Inflammatory macrophage (primary cell): ENCODE data around the gene CNST.
"Not testable (repeated sequence)": the region's sequence is repeated elsewhere in the genome, so short reads cannot be mapped to it uniquely, and the experiment has no call there.

ENCODE experiments used
- DNase-seq, 2 donors: peaks; one replicate each; pipeline ENCODE4 v3.0.0-alpha.2; 2020 to 2022

Gene CNST

DNA sequence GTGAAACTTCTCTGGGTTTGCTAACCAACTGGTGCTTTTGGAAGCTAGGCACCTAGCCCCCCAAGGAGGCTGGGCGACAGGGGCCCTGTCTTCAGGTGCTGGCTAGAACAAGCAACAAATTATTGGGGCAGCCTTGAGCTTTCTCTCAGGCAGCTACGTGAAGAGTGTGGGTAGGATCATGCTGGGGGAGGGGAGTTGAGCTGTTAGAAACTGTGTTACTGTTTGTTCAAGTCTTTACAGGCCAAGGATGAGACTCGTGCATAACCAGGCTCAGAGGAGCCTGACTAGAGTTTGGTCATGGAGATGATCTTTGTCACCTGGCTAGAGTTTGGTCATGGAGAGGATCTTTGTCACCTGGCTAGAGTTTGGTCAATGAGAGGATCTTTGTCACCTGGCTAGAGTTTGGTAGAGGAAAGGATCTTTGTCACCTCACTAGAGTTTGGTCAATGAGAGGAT is 145.3 kb downstream of the CNST start:
- no peak for DNase-seq

DNA sequence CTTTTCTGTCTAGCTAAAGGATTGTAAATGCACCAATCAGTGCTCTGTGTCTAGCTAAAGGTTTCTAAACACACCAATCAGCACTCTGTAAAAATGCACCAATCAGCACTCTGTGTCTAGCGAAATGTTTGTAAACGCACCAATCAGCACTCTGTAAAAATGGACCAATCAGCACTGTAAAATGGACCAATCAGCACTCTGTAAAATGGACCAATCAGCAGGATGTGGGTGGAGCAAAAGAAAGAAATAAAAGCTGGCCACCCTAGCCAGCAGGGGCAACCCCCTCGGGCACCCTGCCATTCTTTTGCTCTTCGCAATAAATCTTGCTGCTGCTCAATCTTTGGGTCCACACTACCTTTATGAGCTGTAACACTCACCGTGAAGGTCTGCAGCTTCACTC is 146.2 kb downstream of the CNST start:
- DNase-seq, result not testable (repeated sequence)
